ENCODE data around the gene GM2A. TPM values are rescaled to one million over a fixed set of nuclear protein-coding genes. Genes with fewer than 3 reads are reported as not detected.
A peak's percentile ranks its signal among the peaks of the same experiment; 100 is the strongest.

Gene GM2A
- total and polyA plus RNA-seq, 2 of the 13 experiments (the other 11 are each of a cell fraction or from before 2014, with no cell fraction given), result 14.6 to 29.6 TPM

- H3K27ac ChIP-seq (ENCODE audit: extremely low read length, insufficient read depth, low read length), result no peak overlapping the region
- CTCF ChIA-PET (ENCODE audit: low intra/inter-chr PET ratio, low total read pairs), result no interaction called here
- DNase-seq (ENCODE audit: low spot score) (no peak), FAIRE-seq (no peak), ATAC-seq (no peak)
- H3K4me2 ChIP-seq (ENCODE audit: low read depth, low read length), result 0 out of 2 replicates have a peak overlapping the region, but pooled peaks have one; percentile 9
- no peak overlapping the region for H3K9ac ChIP-seq (ENCODE audit: insufficient read depth, low read depth, low read length)
- H4K20me1 ChIP-seq (ENCODE audit: insufficient read depth, low read length), result no peaks in the 10 kb centered on the region
- POLR2A ChIA-PET, result no interaction called here
- no peaks in the 10 kb centered on the region; a peak in 1 of 5 replicates for H3K27me3 ChIP-seq (ENCODE audit: control insufficient read depth in 1 of 2, insufficient read depth in 2 of 2, low read length in 2 of 2)
- 90% methylated on average over 3 of the region's 3 CpGs for WGBS (ENCODE audit: low lambda C conversion rate)
- H3K4me1 ChIP-seq (ENCODE audit: insufficient read depth, low read length), result peaks cover 23% of the 10 kb centered on the region
- no TSS peak for BruUV-seq (replicated peaks)
- no peak overlapping the region for H2AFZ ChIP-seq (ENCODE audit: low read length)
- no peak overlapping the region for H3K4me3 ChIP-seq (replicated peaks in 1 of 3; ENCODE audit: insufficient read depth in 1 of 3, low read depth in 2 of 3, low read length in 3 of 3)
- intact Hi-C loops (cut with micrococcal nuclease; ENCODE audit: unreplicated experiment) (no loop called here), in situ Hi-C loops (cut with HindIII; ENCODE audit: extremely low pct_ligation_motif_present, low pct_unique_long_range_greater_than_20kb) (no loop called here)
- no peaks in the 10 kb centered on the region; a peak in 2 of 5 replicates for H3K36me3 ChIP-seq (replicated peaks in 1 of 2; ENCODE audit: control insufficient read depth in 1 of 2, insufficient read depth in 2 of 2, low read length in 2 of 2)
- no peaks in the 10 kb centered on the region for H3K9me3 ChIP-seq (ENCODE audit: low read length)
- H3K79me2 ChIP-seq (ENCODE audit: insufficient read depth, low read length), result peaks cover 21% of the 10 kb centered on the region
- TF ChIP-seq ZNF749 (CRISPR knock-in tag; IDR thresholded peaks at IDR 0.05; ENCODE audit: borderline replicate concordance) (no peak), ZNF432 (CRISPR knock-in tag; IDR thresholded peaks at IDR 0.05; ENCODE audit: borderline replicate concordance) (no peak), ESRRA (CRISPR knock-in tag; IDR thresholded peaks at IDR 0.05; ENCODE audit: low read depth) (no peak), HOMEZ (CRISPR knock-in tag; IDR thresholded peaks at IDR 0.05; ENCODE audit: low read depth) (no peak), RXRA (CRISPR knock-in tag; IDR thresholded peaks at IDR 0.05) (no peak), IRF2 (CRISPR knock-in tag; IDR thresholded peaks at IDR 0.05) (no peak), ZNF460 (CRISPR knock-in tag; IDR thresholded peaks at IDR 0.05; ENCODE audit: borderline replicate concordance) (no peak), SETDB1 (CRISPR knock-in tag; IDR thresholded peaks at IDR 0.05; ENCODE audit: borderline replicate concordance) (no peak), TCF7L2 (IDR thresholded peaks at IDR 0.05; ENCODE audit: low read depth, low read length) (no peak), NFIB (CRISPR knock-in tag; IDR thresholded peaks at IDR 0.05; ENCODE audit: borderline replicate concordance) (no peak), SMAD1 (CRISPR knock-in tag; IDR thresholded peaks at IDR 0.05; ENCODE audit: borderline replicate concordance, low read depth) (no peak), KLF12 (CRISPR knock-in tag; IDR thresholded peaks at IDR 0.05; ENCODE audit: borderline replicate concordance) (no peak), HOXA5 (CRISPR knock-in tag; IDR thresholded peaks at IDR 0.05) (no peak), ARNT2 (CRISPR knock-in tag; IDR thresholded peaks at IDR 0.05; ENCODE audit: low read depth) (no peak), DZIP1 (CRISPR knock-in tag; IDR thresholded peaks at IDR 0.05) (no peak), MED8 (CRISPR knock-in tag; IDR thresholded peaks at IDR 0.05; ENCODE audit: insufficient replicate concordance) (no peak), ZNF747 (CRISPR knock-in tag; IDR thresholded peaks at IDR 0.05; ENCODE audit: borderline replicate concordance) (no peak), ZFX (CRISPR knock-in tag; IDR thresholded peaks at IDR 0.05; ENCODE audit: low read depth) (no peak), SRSF9 (IDR thresholded peaks at IDR 0.05; ENCODE audit: borderline replicate concordance, insufficient read depth, low read depth, low read length, poor library complexity, severe bottlenecking) (no peak), ZNF205 (CRISPR knock-in tag; IDR thresholded peaks at IDR 0.05) (no peak)
These were observed 2.8 kb downstream of the GM2A start for GRCh38 chr5:151255621-151256286.
